WTC11 (cell line): ENCODE results near the gene GALNTL6. TPM values are rescaled to one million over a fixed set of nuclear protein-coding genes. Genes with fewer than 3 reads are reported as not detected.

Source experiments
- ATAC-seq: fragments of 200-7000 bp; cut with Tn5 transposase; 2 replicates; pipeline ENCODE4 v1.10.0; 2021; ENCODE audit warnings: mild to moderate bottlenecking, moderate library complexity
- CTCF ChIA-PET: fragments of 300-600 bp; sonication (Branson Sonifier 250); formaldehyde crosslinking; loops from one replicate; lab custom pipeline; 2021; ENCODE audit warnings: antibody characterized with exemption; lab: Charles Lee
- POLR2A ChIA-PET: fragments of 350-600 bp; sonication (Branson Sonifier 250); formaldehyde crosslinking; loops from one replicate; lab custom pipeline; 2021; ENCODE audit warnings: antibody characterized with exemption; lab: Charles Lee
- DNase-seq: peaks from one replicate; pipeline ENCODE4 v3.0.0; 2021; ENCODE audit warnings: low spot score
- H3K27ac Mint-ChIP-seq: 2 replicates; pipeline ENCODE4 v1.8.0; 2021; ENCODE audit warnings: mixed read lengths
- H3K27me3 Mint-ChIP-seq: 2 replicates; pipeline ENCODE4 v1.8.0; 2021; ENCODE audit warnings: low read depth, mild to moderate bottlenecking, moderate library complexity, mixed read lengths
- H3K36me3 Mint-ChIP-seq: 2 replicates; pipeline ENCODE4 v1.8.0; 2021; ENCODE audit warnings: mixed read lengths
- H3K4me1 Mint-ChIP-seq: 2 replicates; pipeline ENCODE4 v1.8.0; 2022; ENCODE audit warnings: mixed read lengths
- H3K4me3 Mint-ChIP-seq: 2 replicates; pipeline ENCODE4 v1.8.0; 2021; ENCODE audit warnings: mild to moderate bottlenecking, moderate library complexity, mixed read lengths
- H3K9me3 Mint-ChIP-seq: 2 replicates; pipeline ENCODE4 v1.8.0; 2021; ENCODE audit warnings: mixed read lengths
- AR ChIP-seq: fragments of 250-450 bp; sonication (Bioruptor Pico); IDR thresholded peaks from 2 replicates; pipeline ENCODE4 v1.9.0; 2021; ENCODE audit warnings: mild to moderate bottlenecking
- ATF1 ChIP-seq: sonication (generic); formaldehyde crosslinking; IDR thresholded peaks from 2 replicates; pipeline ENCODE4 v1.8.1; 2023; ENCODE audit warnings: mild to moderate bottlenecking, moderate library complexity, missing genetic modification reagents
- ATF3 ChIP-seq: sonication (generic); formaldehyde crosslinking; conservative IDR thresholded peaks from 2 replicates; pipeline ENCODE4 v1.8.1; 2022; ENCODE audit warnings: mild to moderate bottlenecking, missing genetic modification reagents
- CBFB ChIP-seq: sonication (generic); formaldehyde crosslinking; IDR thresholded peaks from 2 replicates; pipeline ENCODE4 v1.8.1; 2022; ENCODE audit warnings: mild to moderate bottlenecking, low read depth, missing genetic modification reagents
- CDX4 ChIP-seq: fragments of 250-450 bp; sonication (Bioruptor Pico); IDR thresholded peaks from 2 replicates; pipeline ENCODE4 v1.9.0; 2021; ENCODE audit warnings: moderate library complexity, mild to moderate bottlenecking, inconsistent platforms, borderline replicate concordance
- ESRRA ChIP-seq: sonication (generic); formaldehyde crosslinking; IDR thresholded peaks from 2 replicates; pipeline ENCODE4 v1.8.1; 2022; ENCODE audit warnings: mild to moderate bottlenecking, missing genetic modification reagents, borderline replicate concordance
- ETV6 ChIP-seq: sonication (generic); formaldehyde crosslinking; IDR thresholded peaks from 2 replicates; pipeline ENCODE4 v1.8.1; 2022; ENCODE audit warnings: mild to moderate bottlenecking, missing genetic modification reagents
- GRHL2 ChIP-seq: fragments of 250-450 bp; sonication (Bioruptor Pico); IDR thresholded peaks from 2 replicates; pipeline ENCODE4 v1.8.0; 2022; ENCODE audit warnings: mild to moderate bottlenecking, moderate library complexity; ENCODE audit not compliant: insufficient replicate concordance, severe bottlenecking
- MLX ChIP-seq: sonication (generic); formaldehyde crosslinking; IDR thresholded peaks from 2 replicates; pipeline ENCODE4 v1.8.1; 2023; ENCODE audit warnings: mild to moderate bottlenecking, missing genetic modification reagents, moderate library complexity
- OVOL2 ChIP-seq: fragments of 250-450 bp; sonication (Bioruptor Pico); IDR thresholded peaks from 2 replicates; pipeline ENCODE4 v1.9.0; 2021; ENCODE audit warnings: mild to moderate bottlenecking, borderline replicate concordance
- SMAD3 ChIP-seq: sonication (generic); formaldehyde crosslinking; IDR thresholded peaks from 2 replicates; pipeline ENCODE4 v1.8.0; 2022; ENCODE audit warnings: missing genetic modification reagents, mild to moderate bottlenecking, borderline replicate concordance
- TEAD1 ChIP-seq: sonication (generic); formaldehyde crosslinking; IDR thresholded peaks from 2 replicates; pipeline ENCODE4 v1.8.0; 2022; ENCODE audit warnings: mild to moderate bottlenecking, missing genetic modification reagents
- ZNF121 ChIP-seq: sonication (generic); formaldehyde crosslinking; IDR thresholded peaks from 2 replicates; pipeline ENCODE4 v1.8.0; 2023; ENCODE audit warnings: missing genetic modification reagents
- ZNF263 ChIP-seq: sonication (generic); formaldehyde crosslinking; IDR thresholded peaks from 2 replicates; pipeline ENCODE4 v1.8.1; 2022; ENCODE audit warnings: low read depth, mild to moderate bottlenecking, moderate library complexity, missing genetic modification reagents
- ZNF396 ChIP-seq: fragments of 250-450 bp; sonication (Bioruptor Pico); IDR thresholded peaks from 2 replicates; pipeline ENCODE4 v1.8.0; 2021; ENCODE audit warnings: mild to moderate bottlenecking, moderate library complexity, borderline replicate concordance
- ZNF416 ChIP-seq: fragments of 250-450 bp; sonication (Bioruptor Pico); IDR thresholded peaks from 2 replicates; pipeline ENCODE4 v1.9.0; 2021; ENCODE audit warnings: mild to moderate bottlenecking, inconsistent platforms
- ZNF423 ChIP-seq: fragments of 250-450 bp; sonication (Bioruptor Pico); IDR thresholded peaks from 2 replicates; pipeline ENCODE4 v2.1.2; 2022; ENCODE audit warnings: mild to moderate bottlenecking, moderate library complexity
- ZNF512 ChIP-seq: sonication (generic); formaldehyde crosslinking; IDR thresholded peaks from 2 replicates; pipeline ENCODE4 v1.8.1; 2022; ENCODE audit warnings: missing genetic modification reagents, borderline replicate concordance
- ZNF671 ChIP-seq: fragments of 250-450 bp; sonication (Bioruptor Pico); IDR thresholded peaks from 2 replicates; pipeline ENCODE4 v1.8.0; 2021; ENCODE audit warnings: mild to moderate bottlenecking
- total RNA-seq: library from RNA; stranded (reverse); gene quantifications from 3 replicates; pipeline ENCODE4 v1.2.3, GENCODE V29; 2021
- TF ChIP-seq, protein P1 (sequence below): sonication (generic); formaldehyde crosslinking; IDR thresholded peaks from 2 replicates; pipeline ENCODE4 v1.8.0; 2022; ENCODE audit warnings: mild to moderate bottlenecking, missing genetic modification reagents
- TF ChIP-seq, protein P2 (sequence below): sonication (generic); formaldehyde crosslinking; IDR thresholded peaks from 2 replicates; pipeline ENCODE4 v1.8.1; 2022; ENCODE audit warnings: low read depth, missing genetic modification reagents, borderline replicate concordance

The GALNTL6 gene
- total RNA-seq, 1 experiment from 2014 or later, result 0.24 TPM

DNA sequence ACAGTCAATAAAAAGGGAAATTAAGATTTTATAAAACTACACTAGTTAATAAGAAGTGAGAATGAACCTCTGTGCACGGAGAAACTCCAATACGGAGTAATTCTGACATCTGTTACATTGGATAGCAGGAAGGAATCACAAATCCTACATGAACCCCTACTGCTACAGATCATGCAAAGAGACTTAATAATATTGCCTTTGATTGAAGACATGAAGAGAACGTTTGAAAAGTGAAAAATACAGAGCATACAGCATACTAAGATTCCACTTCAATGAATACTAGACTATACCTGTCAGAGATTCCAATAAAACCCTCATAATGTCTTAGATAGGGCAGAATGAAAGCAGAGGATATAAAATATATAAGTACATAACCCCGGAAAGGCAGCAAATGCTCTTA lies 995.0 kb downstream of the GALNTL6 start:
- no peaks in the 10 kb centered on the region for H3K9me3 Mint-ChIP-seq
- no peak for ATAC-seq
- no peak overlapping the region for H3K27ac Mint-ChIP-seq
- POLR2A ChIA-PET, result no interaction called here
- TF ChIP-seq CBFB (CRISPR knock-in tag), result no peak
- peaks cover 37% of the 10 kb centered on the region for H3K4me1 Mint-ChIP-seq
- CTCF ChIA-PET, result interaction anchor here (1.3 kb wide), 1 partner anchor 206 kb away, joined by 3 read pairs; no protein-coding TSS in a partner anchor
- no peaks in the 10 kb centered on the region for H3K36me3 Mint-ChIP-seq
- DNase-seq, result no peak
- no peak overlapping the region for H3K4me3 Mint-ChIP-seq
- no peaks in the 10 kb centered on the region for H3K27me3 Mint-ChIP-seq

DNA sequence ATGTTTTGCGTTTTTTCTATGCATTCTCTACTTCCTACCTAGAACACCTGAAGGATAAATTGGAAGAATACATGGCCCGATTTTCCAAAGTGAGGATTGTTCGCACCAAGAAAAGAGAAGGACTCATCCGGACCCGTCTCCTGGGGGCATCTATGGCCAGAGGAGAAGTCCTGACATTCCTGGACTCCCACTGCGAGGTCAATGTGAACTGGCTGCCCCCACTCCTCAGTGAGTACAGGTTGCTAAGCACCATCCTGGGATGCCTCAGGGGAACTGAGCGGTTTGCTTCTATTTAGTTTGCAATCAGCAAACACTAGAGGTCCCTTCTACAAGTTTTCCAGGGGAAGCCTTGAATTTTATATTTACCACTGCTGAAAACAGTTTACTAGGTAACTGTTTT lies 996.1 kb downstream of the GALNTL6 start:
- ChIA-PET CTCF (interaction anchor here (1.3 kb wide), 1 partner anchor 205 kb away, joined by 3 read pairs; no protein-coding TSS in a partner anchor), POLR2A (no interaction called here)
- DNase-seq, result peak; percentile 89
- peak; percentile 99 for ATAC-seq
- TF ChIP-seq ZNF263 (CRISPR knock-in tag) (no peak), GRHL2 (CRISPR knock-in tag) (no peak), ZNF512 (CRISPR knock-in tag) (no peak), OVOL2 (CRISPR knock-in tag) (no peak), MLX (CRISPR knock-in tag) (no peak), AR (no peak), ZNF416 (CRISPR knock-in tag) (no peak), SMAD3 (CRISPR knock-in tag) (no peak), TEAD1 (peak; percentile 96; the same call in 1 of the 2 replicates), ESRRA (CRISPR knock-in tag) (no peak), ZNF423 (CRISPR knock-in tag) (peak; percentile 72; the same call in 1 of the 2 replicates), ZNF121 (CRISPR knock-in tag) (no peak), ZNF671 (CRISPR knock-in tag) (no peak), ATF1 (CRISPR knock-in tag) (no peak), ZNF396 (CRISPR knock-in tag) (no peak), ATF3 (CRISPR knock-in tag) (no peak), ETV6 (peak; percentile 61; the same call in 1 of the 2 replicates), CDX4 (CRISPR knock-in tag) (no peak)
- TF ChIP-seq, protein P1, sequence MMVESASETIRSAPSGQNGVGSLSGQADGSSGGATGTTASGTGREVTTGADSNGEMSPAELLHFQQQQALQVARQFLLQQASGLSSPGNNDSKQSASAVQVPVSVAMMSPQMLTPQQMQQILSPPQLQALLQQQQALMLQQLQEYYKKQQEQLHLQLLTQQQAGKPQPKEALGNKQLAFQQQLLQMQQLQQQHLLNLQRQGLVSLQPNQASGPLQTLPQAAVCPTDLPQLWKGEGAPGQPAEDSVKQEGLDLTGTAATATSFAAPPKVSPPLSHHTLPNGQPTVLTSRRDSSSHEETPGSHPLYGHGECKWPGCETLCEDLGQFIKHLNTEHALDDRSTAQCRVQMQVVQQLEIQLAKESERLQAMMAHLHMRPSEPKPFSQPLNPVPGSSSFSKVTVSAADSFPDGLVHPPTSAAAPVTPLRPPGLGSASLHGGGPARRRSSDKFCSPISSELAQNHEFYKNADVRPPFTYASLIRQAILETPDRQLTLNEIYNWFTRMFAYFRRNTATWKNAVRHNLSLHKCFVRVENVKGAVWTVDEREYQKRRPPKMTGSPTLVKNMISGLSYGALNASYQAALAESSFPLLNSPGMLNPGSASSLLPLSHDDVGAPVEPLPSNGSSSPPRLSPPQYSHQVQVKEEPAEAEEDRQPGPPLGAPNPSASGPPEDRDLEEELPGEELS (CRISPR knock-in tag), result peak; percentile 36; the same call in 1 of the 2 replicates
- TF ChIP-seq, protein P2, sequence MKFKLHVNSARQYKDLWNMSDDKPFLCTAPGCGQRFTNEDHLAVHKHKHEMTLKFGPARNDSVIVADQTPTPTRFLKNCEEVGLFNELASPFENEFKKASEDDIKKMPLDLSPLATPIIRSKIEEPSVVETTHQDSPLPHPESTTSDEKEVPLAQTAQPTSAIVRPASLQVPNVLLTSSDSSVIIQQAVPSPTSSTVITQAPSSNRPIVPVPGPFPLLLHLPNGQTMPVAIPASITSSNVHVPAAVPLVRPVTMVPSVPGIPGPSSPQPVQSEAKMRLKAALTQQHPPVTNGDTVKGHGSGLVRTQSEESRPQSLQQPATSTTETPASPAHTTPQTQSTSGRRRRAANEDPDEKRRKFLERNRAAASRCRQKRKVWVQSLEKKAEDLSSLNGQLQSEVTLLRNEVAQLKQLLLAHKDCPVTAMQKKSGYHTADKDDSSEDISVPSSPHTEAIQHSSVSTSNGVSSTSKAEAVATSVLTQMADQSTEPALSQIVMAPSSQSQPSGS (CRISPR knock-in tag), result no peak
- Mint-ChIP-seq H3K9me3 (no peaks in the 10 kb centered on the region), H3K27me3 (no peaks in the 10 kb centered on the region), H3K27ac (peak overlapping the region; percentile 34; the same call in 1 of the 2 replicates), H3K4me1 (peaks cover 34% of the 10 kb centered on the region), H3K36me3 (no peaks in the 10 kb centered on the region), H3K4me3 (0 out of 2 replicates have a peak overlapping the region, but pooled peaks have one; percentile 24)
